Stimulated activated CD8-positive, alpha-beta memory T cell treated with anti-CD3 and anti-CD28 coated beads, Interleukin-15, amount 100 ng/mL, for 4 hours (primary cell): Measurements from ENCODE around the gene EPB41L3.
"Not testable (repeated sequence)": the region's sequence is repeated elsewhere in the genome, so short reads cannot be mapped to it uniquely, and the experiment has no call there.

Source experiments
- DNase-seq, 2 donors: peaks; one replicate each; pipeline ENCODE4 v3.0.0-alpha.2; 2020; ENCODE audit warnings: low read depth in 2 of 2

EPB41L3 gene

DNA sequence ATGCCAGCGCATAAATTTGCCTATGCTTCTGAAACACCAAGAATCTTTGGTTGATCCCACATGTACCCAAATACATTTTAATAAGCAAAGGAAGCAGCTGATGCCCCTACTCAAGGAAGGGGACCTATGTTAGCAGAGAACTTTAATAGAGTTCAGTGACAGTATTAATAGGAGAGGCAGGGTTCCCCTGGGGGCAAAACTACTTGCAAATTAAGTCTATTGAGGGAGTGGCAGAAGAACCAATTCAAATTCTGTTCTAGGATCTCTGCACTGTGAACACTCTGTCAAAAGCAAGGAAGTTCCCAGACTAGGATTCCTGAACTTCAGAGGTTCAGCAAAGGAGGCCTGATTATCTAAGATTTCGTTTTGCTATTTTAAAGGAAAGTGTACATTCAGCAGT lies 47.5 kb downstream of the EPB41L3 start:
- DNase-seq = no peak

DNA sequence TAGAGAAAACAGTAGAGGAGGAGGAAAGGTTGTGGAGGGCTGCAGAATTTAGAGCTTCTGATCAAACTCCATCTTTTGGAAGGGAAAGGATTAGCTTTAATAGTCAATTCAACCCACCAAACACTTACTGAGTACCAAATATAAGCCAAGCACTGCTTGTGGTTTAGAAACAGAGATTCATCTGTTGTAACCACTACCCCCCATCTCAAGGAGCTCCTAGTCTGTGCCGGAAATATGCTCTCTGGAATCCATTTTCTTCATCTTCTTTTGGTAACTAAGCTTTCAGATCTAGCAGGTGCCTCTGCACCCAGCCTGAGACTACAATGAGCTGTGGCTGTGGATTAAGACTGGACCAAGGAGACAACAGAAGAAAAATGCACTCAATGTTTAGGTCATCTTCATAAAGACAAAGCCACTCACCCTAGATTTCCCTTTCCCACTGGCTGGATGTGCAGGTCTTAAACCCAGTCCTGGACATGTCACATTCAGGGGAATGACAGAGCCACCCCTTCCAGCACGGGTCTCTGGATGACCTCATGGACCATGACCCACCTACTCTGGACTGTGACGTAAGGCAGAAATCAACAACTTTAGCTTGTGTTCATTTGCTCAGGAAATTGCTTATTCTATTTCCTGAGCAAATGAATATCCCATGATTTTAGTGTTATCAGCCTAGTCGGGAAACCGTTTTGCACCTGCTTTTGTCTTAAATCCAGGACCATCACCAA lies 52.9 kb downstream of the EPB41L3 start:
- no peak for DNase-seq

DNA sequence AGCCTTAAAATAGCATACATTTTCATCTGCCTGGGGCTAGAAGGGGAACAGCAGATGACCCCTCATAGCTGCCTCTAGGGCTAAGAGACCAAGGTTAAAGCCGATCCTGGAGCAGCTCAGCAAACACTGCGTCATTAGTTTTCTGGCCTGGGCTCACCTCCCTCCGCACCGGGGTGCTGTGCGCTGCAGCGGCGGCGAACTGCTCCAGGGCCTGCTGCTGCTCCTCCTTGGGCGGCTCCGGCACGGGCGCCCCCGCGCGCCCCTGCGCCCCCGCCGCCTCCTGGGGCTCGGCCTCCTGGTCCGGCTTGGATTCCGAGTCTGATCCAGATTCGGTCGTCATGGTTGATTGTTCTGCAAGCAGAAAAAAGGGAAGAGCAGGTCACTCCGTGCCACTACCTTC lies 55.0 kb downstream of the EPB41L3 start:
- DNase-seq = no peak

DNA sequence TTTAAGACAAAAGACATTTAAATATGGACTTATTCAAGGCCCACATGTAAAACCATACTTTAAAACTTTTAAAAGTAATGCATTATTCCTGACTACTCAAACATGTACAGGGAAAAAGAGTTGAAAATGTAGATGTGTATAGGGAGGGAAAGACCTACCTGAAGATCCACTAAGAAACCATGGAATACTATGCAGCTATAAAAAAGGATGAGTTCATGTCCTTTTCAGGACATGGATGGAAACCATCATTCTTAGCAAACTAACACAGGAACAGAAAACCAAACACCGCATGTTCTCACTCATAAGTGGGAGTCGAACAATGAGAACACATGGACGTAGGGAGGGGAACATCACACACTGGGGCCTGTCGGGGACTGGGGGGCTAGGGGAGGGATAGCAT lies 55.8 kb downstream of the EPB41L3 start:
- not testable (repeated sequence) for DNase-seq

DNA sequence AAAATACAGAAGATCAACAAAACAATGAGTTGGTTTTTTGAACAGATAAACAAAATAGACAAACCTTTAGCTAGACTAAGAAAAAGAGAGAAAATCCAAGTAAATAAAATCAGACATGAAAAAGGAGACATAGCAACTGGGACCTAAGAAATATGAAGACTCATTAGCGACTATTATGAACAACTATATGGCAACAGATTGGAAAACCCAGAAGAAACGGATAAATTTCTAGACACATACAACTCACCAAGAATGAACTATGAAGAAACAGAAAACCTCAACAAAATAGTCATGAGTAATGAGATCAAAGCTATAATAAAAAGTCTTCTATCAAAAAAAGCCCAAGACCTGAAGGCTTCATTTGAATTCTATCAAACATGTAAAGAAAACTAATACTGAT lies 59.3 kb downstream of the EPB41L3 start:
- no peak for DNase-seq

DNA sequence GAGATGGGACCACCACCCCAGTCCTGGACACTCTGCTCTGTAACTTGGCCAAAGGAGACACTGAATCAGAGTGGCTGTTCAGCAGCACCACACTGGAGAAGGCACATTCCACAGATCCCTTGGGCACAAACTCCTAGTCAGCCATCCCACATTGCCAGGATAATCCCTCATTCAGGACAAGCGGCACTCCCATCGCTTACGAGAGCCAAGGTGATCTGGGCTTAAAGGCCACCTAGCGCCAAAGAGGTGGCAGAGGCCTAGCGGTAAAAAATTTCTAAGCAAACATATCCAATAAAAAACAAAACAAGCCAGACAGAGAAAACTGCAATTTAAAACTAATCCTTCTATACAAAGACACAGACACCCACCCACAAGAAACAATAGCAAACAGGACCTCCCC lies 62.2 kb downstream of the EPB41L3 start:
- DNase-seq = no peak

DNA sequence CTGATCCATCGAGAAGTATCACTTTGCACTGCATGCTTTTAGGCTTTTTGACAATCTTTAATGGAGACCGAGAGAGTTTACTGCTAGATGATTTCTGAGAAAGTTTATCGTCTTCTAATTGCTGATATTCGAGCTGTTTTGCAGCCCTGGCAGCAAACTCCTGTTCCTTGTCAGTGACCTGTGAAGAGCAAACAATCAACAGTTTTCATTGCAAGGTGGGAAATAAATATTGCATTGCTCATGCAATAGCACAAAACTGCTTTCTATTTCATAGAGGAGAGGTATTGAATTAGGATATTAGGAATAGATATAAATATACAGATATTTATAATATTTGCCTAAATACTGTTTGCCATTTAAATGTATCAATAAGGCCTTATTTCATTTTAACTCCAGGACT lies 65.5 kb downstream of the EPB41L3 start:
- DNase-seq = no peak

DNA sequence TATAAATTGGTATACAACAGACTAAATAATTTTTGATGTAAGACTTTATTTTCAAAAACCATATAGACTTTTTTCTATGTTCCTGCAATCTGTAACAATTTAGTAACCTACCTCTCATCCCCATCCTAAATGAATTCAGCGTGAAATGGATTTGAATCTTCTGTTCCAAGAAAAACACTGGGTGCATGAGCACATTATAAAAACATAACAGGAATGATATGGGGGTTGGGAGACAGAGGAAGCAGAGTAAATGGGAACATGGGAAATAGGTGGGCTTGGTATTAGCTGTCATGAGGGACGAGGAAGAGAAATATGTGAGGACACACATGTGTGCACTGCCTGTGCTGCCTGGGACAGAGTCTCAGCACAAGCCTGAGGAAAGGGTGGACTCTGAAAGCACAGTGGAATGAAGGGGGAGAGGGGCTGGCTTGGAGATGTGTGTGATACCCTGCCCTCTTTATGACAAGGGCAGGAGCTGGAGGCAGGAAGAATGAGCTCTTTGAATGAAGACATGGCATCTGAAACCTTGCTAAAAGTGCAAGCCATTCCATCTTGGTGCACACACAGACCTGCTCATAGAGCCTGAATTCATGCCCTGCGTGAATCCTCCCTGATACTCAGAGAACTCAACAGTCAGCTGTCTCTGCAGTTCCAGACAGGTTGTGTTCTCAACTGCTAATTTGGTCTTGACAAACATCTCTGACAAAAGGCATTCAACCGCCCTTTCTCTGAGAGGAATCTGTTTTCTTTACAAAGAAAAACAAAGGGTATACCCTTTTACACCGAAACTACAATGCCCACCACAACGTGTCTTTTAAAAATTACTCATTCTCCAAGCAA lies 66.6 kb downstream of the EPB41L3 start:
- DNase-seq = no peak

DNA sequence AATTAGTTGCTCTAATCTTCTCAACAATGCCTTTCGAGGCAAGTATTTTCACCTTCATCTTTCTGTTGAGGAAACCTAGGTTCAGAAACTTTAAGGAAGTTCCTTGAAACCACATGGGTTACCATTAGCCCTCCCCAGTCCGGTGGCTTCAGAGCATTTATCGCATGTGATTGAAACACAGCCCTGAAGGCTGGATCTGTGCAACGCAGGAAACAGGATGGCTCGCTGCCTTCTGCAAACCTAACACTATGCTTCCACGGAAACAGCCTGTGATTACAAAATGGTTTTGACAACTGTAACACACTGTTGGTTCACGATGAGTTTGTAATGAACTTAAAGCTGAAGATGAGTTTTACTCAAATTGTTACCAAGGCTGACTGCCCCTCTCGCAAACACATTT lies 68.5 kb downstream of the EPB41L3 start:
- DNase-seq = no peak

DNA sequence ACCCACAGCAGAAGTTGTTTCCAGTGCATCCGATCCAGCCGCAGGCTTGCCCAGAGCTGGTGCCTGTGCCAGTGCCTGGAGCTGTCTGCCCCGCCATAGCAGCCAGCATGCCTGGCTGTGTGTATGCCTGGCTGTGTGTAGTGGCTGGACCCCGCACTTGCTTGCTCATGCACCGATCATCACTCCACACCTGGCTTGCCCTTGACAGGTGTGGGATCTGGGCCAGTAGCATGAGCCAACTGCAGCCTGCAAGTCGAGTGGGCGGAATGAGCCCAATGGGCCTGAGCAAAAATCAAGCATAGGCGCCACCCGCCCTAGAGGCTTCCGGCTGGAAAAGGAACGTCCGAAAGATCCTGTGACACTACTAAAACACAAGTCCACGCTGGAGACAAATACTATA lies 74.5 kb downstream of the EPB41L3 start:
- no peak for DNase-seq

DNA sequence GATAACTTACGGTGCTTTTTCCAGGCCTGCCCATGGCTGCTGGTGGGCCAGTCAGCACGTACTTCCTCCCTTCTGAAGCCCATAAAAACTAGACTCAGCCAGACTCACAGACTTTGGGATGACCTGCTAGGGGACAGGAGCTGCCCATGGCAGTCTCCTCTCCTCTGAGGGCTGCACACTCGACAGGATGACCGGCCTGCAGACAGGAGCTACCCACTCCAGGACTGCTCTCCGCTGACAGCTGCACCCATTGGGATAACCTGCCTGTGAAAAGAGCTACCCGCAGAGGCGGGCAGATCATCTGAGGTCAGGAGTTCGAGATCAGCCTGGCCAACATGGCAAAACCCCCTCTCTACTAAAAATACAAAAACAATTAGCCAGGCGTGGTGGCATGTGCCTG lies 75.4 kb downstream of the EPB41L3 start:
- DNase-seq = no peak

DNA sequence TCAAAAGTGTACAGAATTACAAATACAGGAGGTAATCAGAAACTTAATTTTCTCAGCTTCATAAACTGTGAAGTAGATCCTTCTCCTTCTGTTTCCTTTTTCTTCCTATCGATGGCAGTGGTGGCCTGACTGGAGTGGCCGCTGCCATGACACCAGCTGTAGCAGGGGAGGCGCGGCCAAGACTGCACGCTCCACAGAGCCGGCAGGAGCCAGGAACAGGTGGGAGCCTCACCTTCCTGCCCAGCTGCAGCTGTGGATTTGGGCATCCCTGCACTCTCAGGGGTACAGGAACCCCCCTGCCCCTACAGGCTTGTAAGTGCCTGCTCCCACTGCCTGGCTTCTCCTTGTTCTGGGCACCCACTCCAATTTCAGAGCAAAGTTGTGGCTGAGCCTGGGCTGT lies 76.1 kb downstream of the EPB41L3 start:
- DNase-seq = no peak

DNA sequence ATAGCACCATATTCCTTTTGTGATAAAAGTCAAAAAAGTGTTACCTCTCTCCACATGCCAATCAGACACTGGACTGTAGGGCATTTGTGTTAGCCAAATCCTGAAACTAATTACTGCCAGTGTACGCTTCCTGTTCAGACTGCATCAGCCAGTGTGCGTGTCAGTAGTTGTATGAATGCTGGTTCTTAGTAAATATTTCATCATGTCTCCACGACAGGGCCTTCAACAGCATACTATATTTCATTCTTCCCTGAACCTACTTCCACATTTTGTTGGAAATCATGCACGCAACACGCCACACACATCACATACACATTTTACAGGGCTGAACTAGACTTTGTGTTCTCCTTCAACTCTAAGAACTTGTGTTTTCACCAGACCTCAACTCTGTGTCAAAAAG lies 77.5 kb downstream of the EPB41L3 start:
- DNase-seq = no peak

DNA sequence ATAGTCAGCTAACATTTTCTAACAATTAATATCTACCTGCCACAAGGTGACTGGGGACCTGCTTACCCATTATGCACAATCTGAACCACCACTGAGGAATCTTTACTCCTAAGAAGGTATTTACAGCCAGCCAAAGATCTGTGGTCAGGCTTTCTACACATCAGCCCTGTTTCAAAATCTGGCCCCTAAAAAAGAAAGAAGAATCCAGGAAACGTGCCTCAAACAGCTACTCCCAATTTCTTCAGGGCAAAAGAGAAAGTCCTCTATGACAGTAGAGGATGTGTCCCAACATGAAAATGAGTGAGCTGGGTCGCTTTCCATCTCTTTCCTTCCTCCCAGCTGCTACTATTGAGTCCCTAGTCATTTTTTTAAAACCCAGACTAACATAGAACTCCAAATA lies 79.5 kb downstream of the EPB41L3 start:
- no peak for DNase-seq

DNA sequence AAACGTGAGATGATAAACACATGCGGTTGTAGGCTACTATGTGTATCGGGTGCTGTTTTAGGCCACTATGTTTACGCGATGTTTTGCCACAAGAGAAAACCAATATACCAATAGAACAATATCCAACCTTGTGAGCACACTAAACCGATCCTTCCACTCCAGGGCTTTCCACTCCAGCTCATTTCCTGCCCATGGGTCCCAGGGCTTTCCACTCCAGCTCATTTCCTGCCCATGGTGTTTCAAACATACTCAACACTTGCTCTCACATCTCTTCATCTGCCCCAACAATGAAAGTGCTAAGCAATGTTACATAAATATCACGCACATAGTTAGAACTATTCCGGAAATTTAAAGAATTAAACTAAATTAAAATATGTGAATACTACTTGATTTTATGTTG lies 80.0 kb downstream of the EPB41L3 start:
- DNase-seq = no peak

DNA sequence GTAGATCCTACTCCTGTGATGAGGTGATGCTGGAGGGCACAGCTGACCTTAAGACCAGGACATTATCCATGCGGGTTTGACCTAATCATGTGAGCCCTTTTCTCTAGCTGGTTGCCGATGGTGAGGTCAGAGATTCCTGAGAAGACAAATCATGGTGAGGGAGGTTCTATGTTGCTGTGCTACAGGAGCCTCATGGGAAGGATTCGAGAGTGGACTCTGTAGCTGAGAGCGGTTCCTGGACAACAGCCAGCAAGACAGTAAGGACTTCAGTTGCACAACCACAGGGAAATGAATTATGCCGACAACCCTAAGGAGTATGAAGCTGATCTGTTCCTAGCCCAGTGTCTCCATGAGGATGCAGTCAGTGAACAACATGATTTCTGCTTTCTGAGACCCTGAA lies 80.4 kb downstream of the EPB41L3 start:
- DNase-seq = no peak

DNA sequence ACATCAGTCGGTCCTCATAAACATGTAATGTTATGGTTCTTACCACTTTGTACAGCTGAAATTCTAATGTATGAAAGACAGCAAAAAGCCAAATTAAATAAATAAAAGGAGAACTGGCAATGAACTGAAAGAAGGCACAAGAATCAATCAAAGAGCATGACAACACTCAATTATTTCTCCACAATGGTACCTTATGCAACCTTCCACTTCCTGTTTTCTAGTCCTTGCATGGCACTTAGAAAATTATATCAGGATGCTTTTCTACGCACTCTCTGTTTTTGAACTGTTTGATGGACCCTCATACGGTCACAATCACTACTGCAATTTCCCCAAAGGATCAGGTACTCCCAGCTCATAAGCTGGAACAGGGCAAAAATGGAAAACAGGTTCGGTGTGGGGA lies 81.6 kb downstream of the EPB41L3 start:
- DNase-seq = no peak

DNA sequence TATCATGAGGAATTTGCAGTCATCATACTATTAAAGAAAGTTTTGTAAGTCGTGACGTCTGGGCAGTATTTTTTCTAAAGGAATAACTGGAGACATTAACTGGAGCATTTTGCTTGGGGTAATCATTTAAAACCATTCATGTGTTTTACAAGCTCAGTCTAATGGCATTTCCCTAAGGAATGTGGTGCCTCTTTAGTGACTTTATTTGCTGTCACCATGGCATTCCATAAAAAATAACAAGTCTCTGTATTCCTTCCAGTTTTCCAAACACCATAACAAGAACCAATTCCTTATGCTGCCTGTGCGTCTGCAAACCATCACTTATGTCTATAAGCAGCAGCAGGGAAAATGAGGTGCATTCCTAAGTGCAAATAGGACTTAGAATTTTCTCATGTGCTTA lies 82.8 kb downstream of the EPB41L3 start:
- no peak for DNase-seq

DNA sequence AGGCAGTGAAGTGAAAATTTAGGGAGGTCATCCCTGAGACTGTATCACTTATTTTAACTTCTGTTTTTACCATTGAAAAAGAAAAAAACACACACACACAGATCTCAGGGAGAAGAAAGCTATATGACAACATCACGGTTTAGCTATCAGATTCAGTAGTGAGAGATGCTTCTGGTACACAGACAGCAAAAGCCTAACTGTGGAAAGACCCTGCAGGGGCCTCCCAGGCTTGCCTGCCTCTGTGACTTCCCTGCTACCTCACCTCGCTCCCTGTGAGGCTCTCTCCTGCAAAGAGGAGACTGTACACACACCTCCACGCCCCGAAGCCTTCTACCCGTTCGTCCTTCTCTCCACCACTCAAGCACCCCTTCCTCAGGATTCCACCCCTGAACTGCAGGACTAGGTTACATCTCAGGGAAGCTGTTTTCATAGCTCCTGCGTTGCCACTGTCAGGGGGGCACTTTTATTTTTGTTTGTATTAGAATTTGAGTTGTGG lies 86.3 kb downstream of the EPB41L3 start:
- DNase-seq = no peak

DNA sequence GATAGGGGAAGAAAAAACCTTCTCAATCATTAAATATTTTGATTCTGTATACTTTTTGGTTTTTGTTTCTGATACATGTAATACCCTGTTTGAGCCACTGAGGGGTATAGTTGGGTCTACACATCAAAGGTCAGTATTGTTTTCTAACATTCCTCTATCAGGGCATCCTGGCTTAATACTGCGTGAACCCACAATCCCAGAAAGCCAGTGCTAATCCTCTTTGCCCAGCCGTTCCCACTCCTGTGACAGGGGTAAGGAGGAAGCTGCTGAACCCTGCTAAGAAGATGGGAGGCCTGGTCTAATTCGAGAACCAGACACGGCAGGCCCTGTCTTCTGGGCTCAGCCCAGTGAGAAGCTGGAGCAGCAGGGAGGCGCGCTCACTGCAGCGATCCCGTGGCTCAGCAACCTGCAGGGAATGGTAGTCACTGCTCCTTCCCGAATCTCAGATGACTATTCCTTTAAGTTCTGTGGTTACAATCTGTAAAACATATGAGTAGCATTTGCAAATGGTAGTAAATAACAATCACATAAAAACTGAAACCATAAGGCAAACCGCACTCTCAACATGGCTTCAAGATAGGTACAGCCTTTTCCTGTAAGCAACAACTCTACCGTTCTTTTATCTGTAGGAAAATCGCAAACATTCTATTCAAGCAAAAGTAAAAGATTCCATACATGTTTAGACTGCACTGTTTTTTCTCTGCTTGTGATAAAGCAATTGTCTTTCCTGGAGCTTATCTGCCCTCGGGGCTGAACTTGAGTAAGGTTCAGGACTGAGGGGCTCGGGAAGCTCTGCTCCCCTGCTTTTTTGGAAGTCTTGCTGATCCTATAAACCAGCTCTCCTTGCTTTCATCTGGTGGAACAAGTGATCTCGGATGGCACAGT lies 87.0 kb downstream of the EPB41L3 start:
- DNase-seq = no peak

DNA sequence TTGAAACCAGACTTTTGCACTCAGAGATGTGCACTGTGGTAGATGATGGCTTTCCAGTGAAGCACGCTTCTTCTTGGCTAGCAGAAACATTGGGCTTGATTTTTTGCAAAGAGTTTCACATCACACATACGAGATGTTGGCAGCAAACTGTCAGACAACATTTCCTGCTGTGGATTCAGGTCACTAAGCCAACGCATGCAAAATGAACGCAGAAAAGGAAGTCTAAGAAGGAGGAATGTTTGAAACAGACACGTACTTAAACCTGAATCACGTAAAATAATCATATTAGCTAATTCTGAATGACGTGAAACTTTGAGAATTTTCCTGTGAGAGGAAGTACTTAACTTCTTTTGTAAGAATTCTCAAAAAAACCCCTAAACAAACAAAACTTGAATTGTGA lies 88.1 kb downstream of the EPB41L3 start:
- no peak for DNase-seq

DNA sequence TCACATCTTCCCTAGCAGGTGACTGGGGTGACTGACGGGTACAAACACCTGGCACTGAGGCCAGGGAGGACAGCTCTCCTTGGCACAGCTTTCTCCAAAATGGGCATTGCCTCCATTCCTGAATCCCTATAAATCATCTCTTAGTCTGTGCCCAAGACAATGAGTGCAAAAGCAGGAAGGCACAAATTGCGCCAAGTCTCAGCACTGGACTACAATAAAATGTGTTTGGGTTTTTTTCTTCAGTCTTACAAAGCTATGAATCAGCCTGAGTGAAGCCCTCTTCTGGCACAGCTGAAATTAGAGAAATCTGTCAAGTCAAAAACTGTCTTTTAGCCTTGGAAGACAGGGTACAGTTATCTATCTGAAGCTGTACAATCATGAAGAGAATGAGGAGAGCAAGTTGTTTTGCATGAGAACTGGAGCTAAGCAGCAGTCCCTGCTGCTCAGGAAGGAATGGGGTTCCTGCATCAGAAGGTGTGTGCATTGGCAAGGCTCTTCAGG lies 90.8 kb downstream of the EPB41L3 start:
- no peak for DNase-seq
